ENCODE data around the gene CXXC4.

DNA sequence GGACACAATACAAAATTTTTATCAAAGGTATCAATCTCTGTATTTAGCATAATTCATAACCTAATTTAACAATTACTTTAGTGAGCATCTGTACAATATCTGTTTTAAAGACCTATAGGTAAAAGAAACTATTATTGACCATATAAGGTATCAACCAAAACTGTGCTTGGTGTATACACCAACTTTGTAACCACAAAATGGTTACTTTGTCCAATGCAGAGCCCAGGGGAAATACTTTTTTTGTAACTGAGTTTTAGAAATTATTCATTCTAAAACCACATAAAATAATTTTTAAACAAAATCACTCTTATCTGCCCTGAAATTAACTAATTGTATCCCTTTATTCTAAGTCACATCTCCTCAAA lies 5.0 kb downstream of the CXXC4 start:
- TF ChIP-seq, protein P1, sequence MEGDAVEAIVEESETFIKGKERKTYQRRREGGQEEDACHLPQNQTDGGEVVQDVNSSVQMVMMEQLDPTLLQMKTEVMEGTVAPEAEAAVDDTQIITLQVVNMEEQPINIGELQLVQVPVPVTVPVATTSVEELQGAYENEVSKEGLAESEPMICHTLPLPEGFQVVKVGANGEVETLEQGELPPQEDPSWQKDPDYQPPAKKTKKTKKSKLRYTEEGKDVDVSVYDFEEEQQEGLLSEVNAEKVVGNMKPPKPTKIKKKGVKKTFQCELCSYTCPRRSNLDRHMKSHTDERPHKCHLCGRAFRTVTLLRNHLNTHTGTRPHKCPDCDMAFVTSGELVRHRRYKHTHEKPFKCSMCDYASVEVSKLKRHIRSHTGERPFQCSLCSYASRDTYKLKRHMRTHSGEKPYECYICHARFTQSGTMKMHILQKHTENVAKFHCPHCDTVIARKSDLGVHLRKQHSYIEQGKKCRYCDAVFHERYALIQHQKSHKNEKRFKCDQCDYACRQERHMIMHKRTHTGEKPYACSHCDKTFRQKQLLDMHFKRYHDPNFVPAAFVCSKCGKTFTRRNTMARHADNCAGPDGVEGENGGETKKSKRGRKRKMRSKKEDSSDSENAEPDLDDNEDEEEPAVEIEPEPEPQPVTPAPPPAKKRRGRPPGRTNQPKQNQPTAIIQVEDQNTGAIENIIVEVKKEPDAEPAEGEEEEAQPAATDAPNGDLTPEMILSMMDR (conservative IDR thresholded peaks at IDR 0.05): no peak
- no peak for TF ChIP-seq EZH2 (IDR thresholded peaks at IDR 0.05; ENCODE audit: low read depth)

All from PC-9 (cell line).